HCT116 (cell line): Measurements from ENCODE around the gene CNNM4. TPM values are rescaled to one million over a fixed set of nuclear protein-coding genes. Genes with fewer than 3 reads are reported as not detected.
A peak's percentile ranks its signal among the peaks of the same experiment; 100 is the strongest.

Experiments
- ATAC-seq: fragments of 200-7000 bp; cut with Tn5 transposase; 2 replicates; pipeline ENCODE4 v1.9.1; 2020; ENCODE audit warnings: mild to moderate bottlenecking, moderate library complexity
- BruUV-seq: library from RNA; stranded (reverse); fragments of 400-500 nt; replicated peaks from 2 replicates; lab custom pipeline; 2021; lab: Mats Ljungman, UMichigan
- CTCF ChIA-PET: fragments of 300-600 bp; sonication (Branson Sonifier 250); formaldehyde crosslinking; loops from one replicate; lab custom pipeline; 2021; ENCODE audit warnings: antibody characterized with exemption; lab: Charles Lee
- POLR2A ChIA-PET: fragments of 300-600, 350-600 bp; sonication (Branson Sonifier 250); formaldehyde crosslinking; loops from one replicate; lab custom pipeline; 2021; ENCODE audit warnings: antibody characterized with exemption; lab: Charles Lee
- RAD21 ChIA-PET, 2 experiments: fragments of 300-600 bp; sonication (Branson Sonifier 250); formaldehyde crosslinking; loops; one replicate each; lab custom pipeline; 2023; ENCODE audit warnings: low total read pairs in 2 of 2; ENCODE audit not compliant: uncharacterized antibody in 2 of 2, unreplicated experiment in 2 of 2, low non-redundant PET in 1 of 2; lab: Charles Lee
- DNase-seq: peaks from one replicate; pipeline ENCODE4 v3.0.0-alpha.2; 2010; ENCODE audit warnings: low read depth, low spot score
- H2AFZ ChIP-seq: fragments of 200-600 bp; shearing (Covaris generic), sonication (generic); 2 replicates; pipeline ENCODE4 v1.6.1; 2017; ENCODE audit warnings: low read depth, mixed run types, mixed read lengths, antibody characterized with exemption, low read length; ENCODE audit not compliant: poor library complexity, severe bottlenecking
- H3K27ac ChIP-seq: 2 replicates; pipeline ENCODE4 v1.5.1; 2012; ENCODE audit warnings: low read depth, low read length
- H3K27me3 ChIP-seq: fragments of 200-600 bp; sonication (generic); 2 replicates; pipeline ENCODE4 v1.6.1; 2016; ENCODE audit warnings: mixed run types, low read length, mixed read lengths; ENCODE audit not compliant: insufficient read depth
- H3K36me3 ChIP-seq, 2 experiments: fragments of 200-500 bp in 1 of 2; fragments of 200-600 bp in 1 of 2; sonication (Bioruptor generic) in 1 of 2; sonication (generic) in 1 of 2; 2 replicates each; pipeline versions ENCODE4 v1.5.1 to v1.6.1; 2014 to 2016; ENCODE audit warnings: low read length in 2 of 2, inconsistent platforms in 1 of 2, mixed read lengths in 1 of 2, mixed run types in 1 of 2; ENCODE audit not compliant: insufficient read depth in 2 of 2, control insufficient read depth in 1 of 2
- H3K4me1 ChIP-seq, 2 experiments: fragments of 200-600 bp in 1 of 2; sonication (generic) in 1 of 2; 2 replicates each; pipeline versions ENCODE4 v1.5.1 to v1.6.1; 2012 to 2017; ENCODE audit warnings: low read length in 2 of 2, inconsistent platforms in 1 of 2, mild to moderate bottlenecking in 1 of 2, mixed read lengths in 1 of 2, mixed run types in 1 of 2, moderate library complexity in 1 of 2; ENCODE audit not compliant: insufficient read depth in 2 of 2, control insufficient read depth in 1 of 2
- H3K4me2 ChIP-seq: fragments of 200-600 bp; sonication (generic); 2 replicates; pipeline ENCODE4 v1.6.1; 2017; ENCODE audit warnings: mixed run types, low read length, mixed read lengths
- H3K4me3 ChIP-seq, 2 experiments: fragments of 200-600 bp in 1 of 2; sonication (generic) in 1 of 2; replicated peaks in 1 of 2; 2 replicates each; pipeline ENCODE4 v1.5.1; 2011 to 2016; ENCODE audit warnings: low read length in 2 of 2, control low read depth in 1 of 2, low read depth in 1 of 2, mild to moderate bottlenecking in 1 of 2, mixed read lengths in 1 of 2, mixed run types in 1 of 2
- H3K79me2 ChIP-seq: fragments of 200-600 bp; sonication (generic); 2 replicates; pipeline ENCODE4 v1.6.1; 2017; ENCODE audit warnings: mild to moderate bottlenecking, mixed run types, low read length, moderate library complexity, mixed read lengths; ENCODE audit not compliant: insufficient read depth
- H3K9ac ChIP-seq: fragments of 200-600 bp; sonication (generic); 2 replicates; pipeline ENCODE4 v1.6.1; 2016; ENCODE audit warnings: low read length, mixed read lengths
- H3K9me2 ChIP-seq: fragments of 200-600 bp; sonication (generic), shearing (Covaris generic); 2 replicates; pipeline ENCODE4 v1.6.1; 2017; ENCODE audit warnings: mixed run types, mild to moderate bottlenecking, moderate library complexity; ENCODE audit not compliant: insufficient read depth
- H3K9me3 ChIP-seq, 2 experiments: fragments of 200-500 bp in 1 of 2; fragments of 200-600 bp in 1 of 2; sonication (Bioruptor generic) in 1 of 2; sonication (generic) in 1 of 2; 2 replicates each; pipeline ENCODE4 v1.6.1; 2014 to 2017; ENCODE audit warnings: low read length in 2 of 2, mixed read lengths in 2 of 2, inconsistent platforms in 1 of 2, low read depth in 1 of 2, mild to moderate bottlenecking in 1 of 2, mixed run types in 1 of 2, moderate library complexity in 1 of 2; ENCODE audit not compliant: control insufficient read depth in 1 of 2, insufficient read depth in 1 of 2
- H4K20me1 ChIP-seq: fragments of 200-600 bp; sonication (generic), shearing (Covaris generic); 2 replicates; pipeline ENCODE4 v1.6.1; 2017; ENCODE audit warnings: mixed run types, mild to moderate bottlenecking, moderate library complexity; ENCODE audit not compliant: insufficient read depth
- CEBPB ChIP-seq: IDR thresholded peaks from 2 replicates; pipeline ENCODE4 v1.6.1; 2012; ENCODE audit warnings: low read depth
- CTCF ChIP-seq, 3 experiments: fragments of 200-600 bp in 1 of 3; sonication (generic) in 1 of 3; IDR thresholded peaks in 2 of 3; conservative IDR thresholded peaks in 1 of 3; 2 replicates each; pipeline ENCODE4 v1.5.1; 2012 to 2017; ENCODE audit warnings: low read depth in 2 of 3, low read length in 2 of 3, antibody characterized with exemption in 1 of 3, borderline replicate concordance in 1 of 3, control low read depth in 1 of 3, mild to moderate bottlenecking in 1 of 3, mixed read lengths in 1 of 3, mixed run types in 1 of 3, moderate library complexity in 1 of 3; ENCODE audit not compliant: insufficient read depth in 1 of 3
- SRF ChIP-seq: IDR thresholded peaks from 2 replicates; pipeline ENCODE4 v1.6.1; 2012; ENCODE audit warnings: low read depth
- YY1 ChIP-seq: IDR thresholded peaks from 2 replicates; pipeline ENCODE4 v1.6.1; 2011; ENCODE audit warnings: low read length, low read depth, moderate library complexity, mild to moderate bottlenecking; ENCODE audit not compliant: insufficient replicate concordance; ENCODE audit errors: extremely low read depth
- intact Hi-C: fragments of 100-400 bp; cut with micrococcal nuclease; formaldehyde crosslinking; loops from 2 replicates; pipeline ENCODE4 v1.10.0; 2022
- total RNA-seq: library from RNA; stranded (reverse); gene quantifications from one replicate; pipeline ENCODE4 v1.2.1, GENCODE V29; 2021; ENCODE audit not compliant: unreplicated experiment
- TF ChIP-seq, protein P1 (sequence below): IDR thresholded peaks from 2 replicates; pipeline ENCODE4 v1.6.1; 2012; ENCODE audit warnings: low read depth

CNNM4 gene
- total RNA-seq, 1 experiment from 2014 or later, result 7.9 TPM

GRCh38 chr2:96763511-96764252, 3.0 kb downstream of the CNNM4 start:
- no peak for ATAC-seq
- H3K4me1 ChIP-seq, result peaks cover 14 to 50% of the 10 kb centered on the region in 2 experiments

More at GRCh38 chr2:96763511-96764252, 3.0 kb downstream of the CNNM4 start:
- no peaks in the 10 kb centered on the region for H3K9me3 ChIP-seq
- peak overlapping the region; percentile 46 for H3K4me2 ChIP-seq
- H4K20me1 ChIP-seq, result no peaks in the 10 kb centered on the region
- no peak overlapping the region for H3K9ac ChIP-seq
- RAD21 ChIA-PET, result no interaction called here
- H3K36me3 ChIP-seq, result no peaks in the 10 kb centered on the region
- H3K27me3 ChIP-seq, result no peaks in the 10 kb centered on the region
- TF ChIP-seq YY1 (no peak), CTCF (IDR thresholded peaks at IDR 0.05 in 2 of 3, conservative IDR thresholded peaks at IDR 0.05 in 1 of 3; ENCODE audit: borderline replicate concordance in 1 of 3, insufficient read depth in 1 of 3, low read depth in 2 of 3, low read length in 2 of 3) (peak in 2 of 3 experiments; percentile 57 to 58; a peak in 4 of 6 replicates), SRF (no peak), CEBPB (no peak)
- TF ChIP-seq, protein P1, sequence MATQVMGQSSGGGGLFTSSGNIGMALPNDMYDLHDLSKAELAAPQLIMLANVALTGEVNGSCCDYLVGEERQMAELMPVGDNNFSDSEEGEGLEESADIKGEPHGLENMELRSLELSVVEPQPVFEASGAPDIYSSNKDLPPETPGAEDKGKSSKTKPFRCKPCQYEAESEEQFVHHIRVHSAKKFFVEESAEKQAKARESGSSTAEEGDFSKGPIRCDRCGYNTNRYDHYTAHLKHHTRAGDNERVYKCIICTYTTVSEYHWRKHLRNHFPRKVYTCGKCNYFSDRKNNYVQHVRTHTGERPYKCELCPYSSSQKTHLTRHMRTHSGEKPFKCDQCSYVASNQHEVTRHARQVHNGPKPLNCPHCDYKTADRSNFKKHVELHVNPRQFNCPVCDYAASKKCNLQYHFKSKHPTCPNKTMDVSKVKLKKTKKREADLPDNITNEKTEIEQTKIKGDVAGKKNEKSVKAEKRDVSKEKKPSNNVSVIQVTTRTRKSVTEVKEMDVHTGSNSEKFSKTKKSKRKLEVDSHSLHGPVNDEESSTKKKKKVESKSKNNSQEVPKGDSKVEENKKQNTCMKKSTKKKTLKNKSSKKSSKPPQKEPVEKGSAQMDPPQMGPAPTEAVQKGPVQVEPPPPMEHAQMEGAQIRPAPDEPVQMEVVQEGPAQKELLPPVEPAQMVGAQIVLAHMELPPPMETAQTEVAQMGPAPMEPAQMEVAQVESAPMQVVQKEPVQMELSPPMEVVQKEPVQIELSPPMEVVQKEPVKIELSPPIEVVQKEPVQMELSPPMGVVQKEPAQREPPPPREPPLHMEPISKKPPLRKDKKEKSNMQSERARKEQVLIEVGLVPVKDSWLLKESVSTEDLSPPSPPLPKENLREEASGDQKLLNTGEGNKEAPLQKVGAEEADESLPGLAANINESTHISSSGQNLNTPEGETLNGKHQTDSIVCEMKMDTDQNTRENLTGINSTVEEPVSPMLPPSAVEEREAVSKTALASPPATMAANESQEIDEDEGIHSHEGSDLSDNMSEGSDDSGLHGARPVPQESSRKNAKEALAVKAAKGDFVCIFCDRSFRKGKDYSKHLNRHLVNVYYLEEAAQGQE, result no peak
- DNase-seq, result no peak
- POLR2A ChIA-PET, result interaction anchor here (1.1 kb wide), 1 partner anchor 10 kb away, joined by 6 read pairs; no protein-coding TSS in a partner anchor
- H3K4me3 ChIP-seq, result no peak overlapping the region
- intact Hi-C loops, result loop anchor here (10.0 kb wide), 2 partner anchors 129 to 209 kb away; partner anchors contain the start of gene KANSL3
- no peaks in the 10 kb centered on the region for H3K9me2 ChIP-seq
- H3K79me2 ChIP-seq, result peaks cover 30% of the 10 kb centered on the region
- no TSS peak for BruUV-seq
- H3K27ac ChIP-seq, result peak overlapping the region; percentile 31; the same call in 1 of the 2 replicates
- H2AFZ ChIP-seq, result no peak overlapping the region
- CTCF ChIA-PET, result interaction anchor here (0.6 to 1.4 kb wide), 4 partner anchors 11 to 44 kb away, joined by 3 to 5 read pairs (median 3); no protein-coding TSS in a partner anchor
